Neural cell (in vitro differentiated cells): ENCODE data around the gene RNU7-1. TPM values are rescaled to one million over a fixed set of nuclear protein-coding genes. Genes with fewer than 3 reads are reported as not detected.

Experiments used
- H2AFZ ChIP-seq: fragments of 200-600, 300-800 bp; sonication (generic), shearing (Covaris generic); 2 replicates; pipeline ENCODE4 v1.6.0; 2014; ENCODE audit warnings: low read depth, mild to moderate bottlenecking, antibody characterized with exemption, low read length, moderate library complexity
- H3F3A ChIP-seq: fragments of 200-600 bp; shearing (Covaris generic); 2 replicates; pipeline ENCODE4 v1.6.1; 2016; ENCODE audit warnings: mild to moderate bottlenecking, moderate library complexity, mixed read lengths, antibody characterized with exemption, low read length; ENCODE audit not compliant: insufficient read depth, poor library complexity, severe bottlenecking
- H3K27ac ChIP-seq: fragments of 200-600, 300-800 bp; sonication (generic), shearing (Covaris generic); 2 replicates; pipeline ENCODE4 v1.5.1; 2014; ENCODE audit warnings: mild to moderate bottlenecking, low read length, moderate library complexity
- H3K27me3 ChIP-seq: fragments of 300-800, 200-600 bp; sonication (generic), shearing (Covaris generic); 2 replicates; pipeline ENCODE4 v1.6.0; 2014; ENCODE audit warnings: mild to moderate bottlenecking, low read depth, low read length, moderate library complexity; ENCODE audit not compliant: insufficient read depth
- H3K36me3 ChIP-seq: fragments of 300-800, 200-600 bp; sonication (generic), shearing (Covaris generic); 2 replicates; pipeline ENCODE4 v1.5.1; 2014; ENCODE audit warnings: mild to moderate bottlenecking, antibody characterized with exemption, low read length, moderate library complexity; ENCODE audit not compliant: insufficient read depth
- H3K4me2 ChIP-seq: fragments of 300-800, 200-600 bp; sonication (generic), shearing (Covaris generic); 2 replicates; pipeline ENCODE4 v1.6.0; 2014; ENCODE audit warnings: mild to moderate bottlenecking, low read length
- H3K4me3 ChIP-seq: fragments of 300-800, 200-600 bp; sonication (generic), shearing (Covaris generic); 2 replicates; pipeline ENCODE4 v1.5.1; 2014; ENCODE audit warnings: mild to moderate bottlenecking, low read length, moderate library complexity
- H3K79me2 ChIP-seq: fragments of 200-600 bp; shearing (Covaris generic); replicated peaks from 2 replicates; pipeline ENCODE4 v1.6.0; 2014; ENCODE audit warnings: mild to moderate bottlenecking, low read length, moderate library complexity; ENCODE audit not compliant: insufficient read depth
- H3K9ac ChIP-seq: fragments of 300-800, 200-600 bp; sonication (generic), shearing (Covaris generic); 2 replicates; pipeline ENCODE4 v1.6.1; 2016; ENCODE audit warnings: mild to moderate bottlenecking, low read length, mixed read lengths
- H3K9me2 ChIP-seq: fragments of 200-600 bp; shearing (Covaris generic); 2 replicates; pipeline ENCODE4 v1.6.1; 2016; ENCODE audit warnings: mild to moderate bottlenecking, low read length, mixed read lengths; ENCODE audit not compliant: insufficient read depth
- H3K9me3 ChIP-seq: fragments of 200-600, 300-800 bp; sonication (generic), shearing (Covaris generic); 2 replicates; pipeline ENCODE4 v1.6.1; 2016; ENCODE audit warnings: mild to moderate bottlenecking, mixed run types, low read length, moderate library complexity, mixed read lengths
- H4K20me1 ChIP-seq: fragments of 200-600 bp; shearing (Covaris generic); 2 replicates; pipeline ENCODE4 v1.6.1; 2016; ENCODE audit warnings: mild to moderate bottlenecking, mixed run types; ENCODE audit not compliant: insufficient read depth
- CTCF ChIP-seq: fragments of 450-650 bp; IDR thresholded peaks from 2 replicates; pipeline ENCODE4 v1.5.1; 2014; ENCODE audit warnings: antibody characterized with exemption, mild to moderate bottlenecking, moderate library complexity; ENCODE audit not compliant: poor library complexity, severe bottlenecking
- EP300 ChIP-seq: fragments of 450-650 bp; conservative IDR thresholded peaks from 2 replicates; pipeline ENCODE4 v1.6.1; 2014; ENCODE audit warnings: antibody characterized with exemption, mild to moderate bottlenecking, moderate library complexity; ENCODE audit not compliant: poor library complexity, severe bottlenecking
- EZH2 ChIP-seq: fragments of 200-600, 300-800 bp; shearing (Covaris generic), sonication (generic); IDR thresholded peaks from 2 replicates; pipeline ENCODE4 v1.6.1; 2014; ENCODE audit warnings: antibody characterized with exemption, low read length, borderline replicate concordance, mild to moderate bottlenecking; ENCODE audit not compliant: insufficient read depth, poor library complexity, severe bottlenecking
- MXI1 ChIP-seq: fragments of 450-650 bp; conservative IDR thresholded peaks from 2 replicates; pipeline ENCODE4 v1.6.1; 2014; ENCODE audit warnings: antibody characterized with exemption, mild to moderate bottlenecking; ENCODE audit not compliant: poor library complexity, severe bottlenecking
- POLR2AphosphoS5 ChIP-seq: IDR thresholded peaks from 2 replicates; pipeline ENCODE4 v1.6.1; 2012
- RAD21 ChIP-seq: fragments of 450-650 bp; conservative IDR thresholded peaks from 2 replicates; pipeline ENCODE4 v1.6.1; 2014; ENCODE audit warnings: antibody characterized with exemption, mild to moderate bottlenecking, moderate library complexity
- REST ChIP-seq: IDR thresholded peaks from 2 replicates; pipeline ENCODE4 v1.6.1; 2012; ENCODE audit warnings: borderline replicate concordance
- SMC3 ChIP-seq: fragments of 450-650 bp; conservative IDR thresholded peaks from 2 replicates; pipeline ENCODE4 v1.6.1; 2014; ENCODE audit warnings: antibody characterized with exemption, mild to moderate bottlenecking, moderate library complexity; ENCODE audit not compliant: poor library complexity
- TAF1 ChIP-seq: IDR thresholded peaks from 2 replicates; pipeline ENCODE4 v1.6.1; 2012; ENCODE audit warnings: low read depth
- polyA plus RNA-seq: library from polyadenylated mRNA; depleted of rRNA; stranded (reverse); fragments of >200 nt; gene quantifications from 2 replicates; pipeline ENCODE4 v1.2.3, GENCODE V29; 2014

Gene RNU7-1
- polyA plus RNA-seq, 1 donor from 2014 or later: not detected

- Histone ChIP-seq H3K4me2 (no peak overlapping the region), H3K9ac (no peak overlapping the region)
These were observed 17.7 kb downstream of the RNU7-1 start for GRCh38 chr12:6961278-6961694.

GRCh38 chr12:6961695-6962284 lies 18.2 kb downstream of the RNU7-1 start:
- H3K4me3 ChIP-seq: no peak overlapping the region
- no peak overlapping the region for H3K9ac ChIP-seq
- no peaks in the 10 kb centered on the region for H3K27me3 ChIP-seq
- TF ChIP-seq TAF1: no peak
- peak; percentile 39 for TF ChIP-seq CTCF
- H3K79me2 ChIP-seq: no peaks in the 10 kb centered on the region
- no peak overlapping the region for H3K4me2 ChIP-seq
- H3K36me3 ChIP-seq: no peaks in the 10 kb centered on the region
- H3K9me2 ChIP-seq: no peaks in the 10 kb centered on the region
- no peak overlapping the region for H2AFZ ChIP-seq
- no peaks in the 10 kb centered on the region for H3K9me3 ChIP-seq
- no peaks in the 10 kb centered on the region for H3F3A ChIP-seq
- H3K27ac ChIP-seq: no peak overlapping the region
- H4K20me1 ChIP-seq: no peaks in the 10 kb centered on the region

More at GRCh38 chr12:6961278-6961694, 17.7 kb downstream of the RNU7-1 start:
- H3K27me3 ChIP-seq: no peaks in the 10 kb centered on the region
- no peak overlapping the region for H2AFZ ChIP-seq
- H3K27ac ChIP-seq: no peak overlapping the region
- H3K9me3 ChIP-seq: no peaks in the 10 kb centered on the region
- no peaks in the 10 kb centered on the region for H3K79me2 ChIP-seq
- no peak overlapping the region for H3K4me3 ChIP-seq
- H3F3A ChIP-seq: no peaks in the 10 kb centered on the region
- no peaks in the 10 kb centered on the region for H3K9me2 ChIP-seq
- no peaks in the 10 kb centered on the region for H3K36me3 ChIP-seq
- no peak for TF ChIP-seq SMC3
- no peak for TF ChIP-seq POLR2AphosphoS5
- TF ChIP-seq MXI1: no peak
- no peak for TF ChIP-seq EP300
- TF ChIP-seq RAD21: no peak
- TF ChIP-seq EZH2: no peak
- no peaks in the 10 kb centered on the region for H4K20me1 ChIP-seq

GRCh38 chr12:6962285-6963015 lies 18.8 kb downstream of the RNU7-1 start:
- Histone ChIP-seq H3K9ac (no peak overlapping the region), H3F3A (no peaks in the 10 kb centered on the region), H3K9me3 (no peaks in the 10 kb centered on the region), H4K20me1 (no peaks in the 10 kb centered on the region), H3K4me3 (no peak overlapping the region), H3K36me3 (no peaks in the 10 kb centered on the region), H3K9me2 (no peaks in the 10 kb centered on the region), H3K27ac (no peak overlapping the region), H3K4me2 (no peak overlapping the region), H2AFZ (no peak overlapping the region), H3K79me2 (no peaks in the 10 kb centered on the region), H3K27me3 (no peaks in the 10 kb centered on the region)
- TF ChIP-seq CTCF (peak; percentile 3), REST (no peak)
